Measurements from ENCODE around the gene IMMP2L.

- no peak for TF ChIP-seq TAF1 (IDR thresholded peaks at IDR 0.05; ENCODE audit: borderline replicate concordance, insufficient read depth, low read length)
- TF ChIP-seq POLR2AphosphoS5 (IDR thresholded peaks at IDR 0.05; ENCODE audit: low read depth, low read length), result no peak
- no peak for TF ChIP-seq REST (IDR thresholded peaks at IDR 0.05; ENCODE audit: insufficient read depth in 1 of 2, low read depth in 2 of 2, low read length in 2 of 2)
- no peak for TF ChIP-seq SIN3A (IDR thresholded peaks at IDR 0.05; ENCODE audit: borderline replicate concordance, insufficient read depth, low read length)
- TF ChIP-seq FOXP2 (optimal IDR thresholded peaks at IDR 0.05; ENCODE audit: borderline replicate concordance, extremely low read depth, extremely low read length, insufficient read depth), result no peak
These were observed 787.2 kb downstream of the IMMP2L start for GRCh38 chr7:110775046-110775445.
